Measurements from ENCODE around the gene DZIP1.
A peak's percentile ranks its signal among the peaks of the same experiment; 100 is the strongest.

DZIP1 gene

GRCh38 chr13:95541911-95542474 lies 102.5 kb downstream of the DZIP1 start:
- TF ChIP-seq TEAD4 (IDR thresholded peaks at IDR 0.05): no peak
- TF ChIP-seq TAF1 (IDR thresholded peaks at IDR 0.05; ENCODE audit: low read depth): no peak
- TF ChIP-seq EGR1 (IDR thresholded peaks at IDR 0.05): no peak
- TF ChIP-seq REST (IDR thresholded peaks at IDR 0.05; ENCODE audit: low read depth): no peak
- TF ChIP-seq CEBPB (IDR thresholded peaks at IDR 0.05): no peak
- no peak for TF ChIP-seq MAX (IDR thresholded peaks at IDR 0.05)
- no peak for TF ChIP-seq USF1 (IDR thresholded peaks at IDR 0.05)
- TF ChIP-seq ZBTB7A (IDR thresholded peaks at IDR 0.05; ENCODE audit: low read depth): no peak
- TF ChIP-seq RAD21 (IDR thresholded peaks at IDR 0.05; ENCODE audit: low read depth): no peak
- no peak for TF ChIP-seq EP300 (IDR thresholded peaks at IDR 0.05; ENCODE audit: borderline replicate concordance)
- no peak for TF ChIP-seq TCF12 (IDR thresholded peaks at IDR 0.05; ENCODE audit: low read depth)

GRCh38 chr13:95541308-95541707 lies 103.2 kb downstream of the DZIP1 start:
- no peak for TF ChIP-seq CREB1 (IDR thresholded peaks at IDR 0.05; ENCODE audit: low read depth)
- TF ChIP-seq RAD21 (IDR thresholded peaks at IDR 0.05; ENCODE audit: low read depth): no peak
- TF ChIP-seq FOXM1 (IDR thresholded peaks at IDR 0.05; ENCODE audit: borderline replicate concordance, low read depth): no peak
- TF ChIP-seq TAF1 (IDR thresholded peaks at IDR 0.05; ENCODE audit: low read depth): no peak
- TF ChIP-seq EGR1 (IDR thresholded peaks at IDR 0.05): no peak
- TF ChIP-seq REST (IDR thresholded peaks at IDR 0.05; ENCODE audit: low read depth): no peak
- TF ChIP-seq NFIC (IDR thresholded peaks at IDR 0.05): no peak
- TF ChIP-seq MAX (IDR thresholded peaks at IDR 0.05): no peak
- no peak for TF ChIP-seq USF1 (IDR thresholded peaks at IDR 0.05)
- no peak for TF ChIP-seq TEAD4 (IDR thresholded peaks at IDR 0.05)
- no peak for TF ChIP-seq YY1 (IDR thresholded peaks at IDR 0.05; ENCODE audit: low read depth)

- TF ChIP-seq NFIC (IDR thresholded peaks at IDR 0.05) (no peak), TAF1 (IDR thresholded peaks at IDR 0.05; ENCODE audit: low read depth) (no peak)
Observed at GRCh38 chr13:95540888-95541287, 103.6 kb downstream of the DZIP1 start.

- TF ChIP-seq CREB1 (IDR thresholded peaks at IDR 0.05; ENCODE audit: low read depth) (no peak), FOXM1 (IDR thresholded peaks at IDR 0.05; ENCODE audit: borderline replicate concordance, low read depth) (0 out of 2 replicates have a peak, but pooled peaks have one; percentile 32), MAX (IDR thresholded peaks at IDR 0.05) (no peak), EGR1 (IDR thresholded peaks at IDR 0.05) (no peak), REST (IDR thresholded peaks at IDR 0.05; ENCODE audit: low read depth) (no peak), TEAD4 (IDR thresholded peaks at IDR 0.05) (no peak; the same call in 1 of the 2 replicates), EP300 (IDR thresholded peaks at IDR 0.05; ENCODE audit: borderline replicate concordance) (no peak), TCF12 (IDR thresholded peaks at IDR 0.05; ENCODE audit: low read depth) (no peak), RAD21 (IDR thresholded peaks at IDR 0.05; ENCODE audit: low read depth) (peak; percentile 59), NFIC (IDR thresholded peaks at IDR 0.05) (no peak)
Observed at GRCh38 chr13:95536632-95537241, 107.8 kb downstream of the DZIP1 start.
